Glomerular endothelial cell (primary cell): Measurements from ENCODE around the gene SYT8. TPM values are rescaled to one million over a fixed set of nuclear protein-coding genes. Genes with fewer than 3 reads are reported as not detected.
"Not testable (repeated sequence)": the region's sequence is repeated elsewhere in the genome, so short reads cannot be mapped to it uniquely, and the experiment has no call there.

Source experiments
- DNase-seq: peaks from one replicate; pipeline ENCODE4 v3.0.0-alpha.2; 2011; ENCODE audit warnings: low read depth, low spot score; ENCODE audit errors: extremely low read depth
- total RNA-seq: library from RNA; depleted of rRNA; stranded (reverse); fragments of >200 nt; gene quantifications from 2 replicates; pipeline ENCODE4 v1.2.3, GENCODE V29; 2015

The SYT8 gene
- total RNA-seq, 1 donor from 2014 or later = not detected

- DNase-seq = no peak
Observed at GRCh38 chr11:1882265-1883238, 47.8 kb downstream of the SYT8 start.

- DNase-seq = no peak
Observed at GRCh38 chr11:1883346-1884302, 48.8 kb downstream of the SYT8 start.

GRCh38 chr11:1884303-1884700 is 49.5 kb downstream of the SYT8 start:
- no peak for DNase-seq

DNA sequence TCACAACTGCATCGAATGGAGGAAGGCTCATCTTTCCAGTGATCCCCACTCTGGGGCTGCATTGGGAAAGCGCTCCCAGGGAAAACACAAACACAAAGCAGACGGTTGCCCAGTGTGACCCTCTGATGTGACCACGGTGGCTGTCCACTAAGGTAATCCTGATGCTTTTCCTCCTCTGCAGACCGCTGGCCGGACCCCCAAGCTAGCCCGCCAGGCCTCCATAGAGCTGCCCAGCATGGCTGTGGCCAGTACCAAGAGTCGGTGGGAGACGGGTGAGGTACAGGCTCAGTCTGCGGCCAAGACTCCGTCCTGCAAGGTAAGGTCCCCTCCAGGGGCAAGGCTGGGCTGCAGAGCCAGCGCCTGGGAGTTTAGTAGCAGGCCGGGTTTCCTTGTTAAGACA is 51.8 kb downstream of the SYT8 start:
- DNase-seq = not testable (repeated sequence)

Other genes starting within 250 kb of the SYT8 start
- not detected in 2 replicates for gene KRTAP5-1, start 249.7 kb upstream of the SYT8 start, total RNA-seq
- gene KRTAP5-2, start 236.7 kb upstream of the SYT8 start, total RNA-seq = not detected in 2 replicates
- not detected in 2 replicates for gene KRTAP5-3, start 226.5 kb upstream of the SYT8 start, total RNA-seq
- not detected in 2 replicates for gene KRTAP5-4, start 212.9 kb upstream of the SYT8 start, total RNA-seq
- gene KRTAP5-5, start 205.2 kb upstream of the SYT8 start, total RNA-seq = not detected in 2 replicates
- gene KRTAP5-6, start 137.8 kb upstream of the SYT8 start, total RNA-seq = not detected in 2 replicates
- 1.1 TPM in 1 of 2 replicates, not detected in the other for gene IFITM10, start 84.4 kb upstream of the SYT8 start, total RNA-seq
- gene CTSD, start 71.1 kb upstream of the SYT8 start, total RNA-seq = 671 and 739 TPM in 2 replicates
- not detected in 2 replicates for gene TNNI2, start 4.0 kb downstream of the SYT8 start, total RNA-seq
- gene LSP1, start 18.1 kb downstream of the SYT8 start, total RNA-seq = 1.1 TPM in 1 of 2 replicates, not detected in the other
- gene PRR33, start 56.9 kb downstream of the SYT8 start, total RNA-seq = not detected in 2 replicates
- not detected in 2 replicates for gene TNNT3, start 84.7 kb downstream of the SYT8 start, total RNA-seq
- gene MRPL23, start 112.3 kb downstream of the SYT8 start, total RNA-seq = 105 and 166 TPM in 2 replicates
- gene H19, start 162.9 kb downstream of the SYT8 start, total RNA-seq = 91.3 and 154 TPM in 2 replicates